22Rv1 (cell line): ENCODE data around the gene TRIM71.

Source experiments
- H3K27ac ChIP-seq: fragments of 450-650 bp; 2 replicates; pipeline ENCODE4 v1.5.1; 2017
- CTCF ChIP-seq: fragments of 450-650 bp; IDR thresholded peaks from 2 replicates; pipeline ENCODE4 v1.5.1; 2017; ENCODE audit warnings: mild to moderate bottlenecking
- ZFX ChIP-seq: fragments of 450-650 bp; IDR thresholded peaks from 2 replicates; pipeline ENCODE4 v1.6.1; 2017; ENCODE audit warnings: antibody characterized with exemption, borderline replicate concordance

TRIM71 gene

DNA sequence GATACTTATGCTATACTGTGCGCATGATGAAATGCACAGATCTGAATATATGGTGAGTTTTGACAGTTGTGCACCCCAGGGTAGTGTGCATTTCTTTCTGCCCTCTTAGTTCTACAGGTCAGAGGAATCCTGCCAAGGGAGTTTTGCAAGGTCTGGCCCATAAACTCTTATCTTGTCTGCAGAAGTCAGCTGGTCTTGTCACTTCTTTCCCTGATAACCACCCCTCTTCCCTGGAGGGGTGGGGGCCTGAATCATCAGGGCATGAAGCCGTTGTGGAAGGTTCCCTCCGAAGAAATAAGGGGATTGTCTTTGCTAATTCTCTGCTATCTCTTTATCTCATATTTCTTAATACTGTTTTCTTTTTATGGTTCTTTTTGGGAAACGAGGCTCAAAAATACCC is 30.4 kb downstream of the TRIM71 start:
- no peak overlapping the region for H3K27ac ChIP-seq
- TF ChIP-seq ZFX (no peak), CTCF (no peak)

DNA sequence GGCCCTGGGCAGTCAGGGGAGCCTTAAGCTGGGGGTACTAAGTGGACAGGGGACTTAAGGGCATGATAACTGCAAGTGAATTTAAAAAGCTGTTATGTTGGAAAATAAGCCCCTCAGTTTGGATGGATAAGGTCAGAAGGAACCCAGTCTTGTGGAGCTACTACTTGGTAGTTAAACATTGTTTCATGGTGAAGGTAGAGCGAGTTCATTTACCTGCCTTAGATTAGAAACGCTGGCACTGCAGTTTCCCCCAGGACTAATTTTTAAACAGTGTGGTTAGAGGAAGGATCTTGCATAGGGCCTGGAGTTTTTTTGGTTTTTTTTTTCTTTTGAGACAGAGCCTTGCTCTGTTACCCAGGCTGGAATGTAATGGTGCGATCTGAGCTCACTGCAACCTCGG is 31.2 kb downstream of the TRIM71 start:
- TF ChIP-seq CTCF (no peak), ZFX (no peak)
- no peak overlapping the region for H3K27ac ChIP-seq

GRCh38 chr3:32850226-32850625 is 32.4 kb downstream of the TRIM71 start:
- H3K27ac ChIP-seq = no peak overlapping the region
- no peak for TF ChIP-seq ZFX
- no peak for TF ChIP-seq CTCF

DNA sequence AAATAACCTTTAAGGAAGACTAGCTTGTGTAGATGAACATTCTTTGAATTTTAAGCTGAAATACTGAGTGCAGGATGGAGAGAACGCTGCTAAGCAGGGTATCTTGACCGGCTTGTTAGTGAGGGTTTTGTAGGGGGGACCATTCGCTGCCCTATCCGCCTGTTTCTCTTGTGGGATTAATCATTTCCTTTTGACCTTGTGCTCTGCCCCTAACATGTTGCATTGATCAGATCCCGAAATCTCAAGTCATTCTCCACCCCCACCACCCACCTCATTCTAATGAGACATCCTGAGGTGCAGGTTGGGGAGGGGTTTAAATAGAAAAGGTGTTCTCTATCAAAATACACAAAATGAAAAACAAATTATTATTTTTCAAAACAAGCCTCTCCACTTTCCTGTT is 32.8 kb downstream of the TRIM71 start:
- TF ChIP-seq ZFX (no peak), CTCF (no peak)

GRCh38 chr3:32852146-32852545 is 34.3 kb downstream of the TRIM71 start:
- no peak for TF ChIP-seq ZFX
- TF ChIP-seq CTCF = no peak
- no peak overlapping the region for H3K27ac ChIP-seq

More for the DNA sequence above, 32.8 kb downstream of the TRIM71 start:
- H3K27ac ChIP-seq = no peak overlapping the region

DNA sequence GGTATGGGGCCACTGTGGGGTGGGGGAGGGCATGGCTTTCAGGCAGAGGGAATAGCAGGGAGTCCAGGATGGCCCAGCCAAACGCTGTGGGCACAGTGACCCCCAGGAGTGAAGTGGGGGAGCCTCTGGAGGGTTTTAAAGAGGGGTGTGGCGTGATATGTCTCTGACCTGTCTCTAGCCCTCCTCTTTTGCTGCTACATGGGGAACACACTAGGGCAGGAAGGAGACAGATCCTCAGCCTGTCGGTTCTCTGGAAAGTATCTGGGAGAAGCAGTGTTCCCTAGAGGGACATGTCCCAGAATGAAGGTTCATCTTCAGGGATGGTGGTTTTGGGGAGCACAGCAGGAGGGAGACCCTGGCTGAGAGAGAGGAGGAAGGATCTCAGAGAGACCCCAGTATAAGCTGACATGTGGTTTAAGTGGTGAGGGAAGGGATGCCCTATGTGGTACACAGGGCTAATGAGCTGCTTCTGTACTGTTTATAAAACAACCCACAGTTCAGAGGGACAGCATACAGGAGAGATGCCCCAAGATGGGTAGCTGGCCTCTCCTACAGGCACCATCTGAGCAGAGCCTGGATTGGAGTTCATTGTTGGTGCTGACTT is 37.7 kb downstream of the TRIM71 start:
- no peak overlapping the region for H3K27ac ChIP-seq
- TF ChIP-seq CTCF = no peak
- TF ChIP-seq ZFX = no peak

DNA sequence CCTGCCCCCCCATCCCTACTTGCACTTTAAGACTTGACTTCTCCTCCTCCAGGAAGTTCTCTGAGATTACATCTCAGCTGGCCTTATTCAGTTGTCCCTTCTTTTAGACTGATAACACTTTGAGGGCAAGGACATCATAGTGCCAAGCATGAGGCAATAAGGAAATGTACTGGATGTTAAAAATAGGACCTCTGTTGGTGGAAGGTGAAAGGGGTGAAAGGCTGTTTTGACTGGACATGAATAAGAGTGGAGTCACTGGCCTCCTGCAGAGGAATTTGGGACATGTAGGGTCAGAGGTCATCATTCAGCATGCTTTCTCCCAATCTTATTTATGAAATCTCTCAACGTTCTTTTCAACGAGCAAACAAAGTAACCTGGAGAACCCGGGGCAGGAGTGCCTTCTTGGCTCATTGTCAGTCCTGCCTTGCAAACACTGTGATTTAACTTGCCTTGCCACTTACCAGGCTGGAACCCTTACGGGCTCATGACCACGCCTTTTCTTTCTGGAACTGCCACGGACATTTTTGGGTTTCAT is 38.6 kb downstream of the TRIM71 start:
- TF ChIP-seq CTCF (no peak), ZFX (no peak)
- H3K27ac ChIP-seq = no peak overlapping the region
